HG02885 (cell line): ENCODE measurements around the gene TRAFD1.

ENCODE experiments used
- ATAC-seq: cut with Tn5 transposase; IDR thresholded peaks from one replicate; pipeline ENCODE4 v1.9.1; 2021; ENCODE audit warnings: mild to moderate bottlenecking; ENCODE audit not compliant: unreplicated experiment, poor library complexity

TRAFD1 gene

GRCh38 chr12:112172556-112173324 is 47.4 kb downstream of the TRAFD1 start:
- ATAC-seq = no peak

GRCh38 chr12:112175361-112176155 is 50.2 kb downstream of the TRAFD1 start:
- ATAC-seq = no peak

- ATAC-seq = no peak
Measured at GRCh38 chr12:112176321-112177010, 51.1 kb downstream of the TRAFD1 start.

GRCh38 chr12:112178796-112179195 is 53.4 kb downstream of the TRAFD1 start:
- ATAC-seq = no peak

- no peak for ATAC-seq
Measured at GRCh38 chr12:112179341-112179740, 54.0 kb downstream of the TRAFD1 start.

- no peak for ATAC-seq
Measured at GRCh38 chr12:112179916-112180315, 54.6 kb downstream of the TRAFD1 start.

- no peak for ATAC-seq
Measured at GRCh38 chr12:112180422-112180821, 55.1 kb downstream of the TRAFD1 start.

GRCh38 chr12:112182499-112182898 is 57.1 kb downstream of the TRAFD1 start:
- ATAC-seq = no peak

GRCh38 chr12:112183141-112184021 is 58.0 kb downstream of the TRAFD1 start:
- no peak for ATAC-seq

- no peak for ATAC-seq
Measured at GRCh38 chr12:112184056-112184887, 58.9 kb downstream of the TRAFD1 start.

GRCh38 chr12:112185093-112185923 is 59.9 kb downstream of the TRAFD1 start:
- ATAC-seq = no peak

GRCh38 chr12:112188130-112188830 is 62.9 kb downstream of the TRAFD1 start:
- no peak for ATAC-seq

- no peak for ATAC-seq
Measured at GRCh38 chr12:112190231-112191025, 65.1 kb downstream of the TRAFD1 start.

GRCh38 chr12:112191201-112191600 is 65.8 kb downstream of the TRAFD1 start:
- ATAC-seq = no peak

GRCh38 chr12:112191840-112192321 is 66.5 kb downstream of the TRAFD1 start:
- ATAC-seq = no peak

- ATAC-seq = no peak
Measured at GRCh38 chr12:112192475-112192874, 67.1 kb downstream of the TRAFD1 start.
